ENCODE results near the gene TMEM114. TPM values are rescaled to one million over a fixed set of nuclear protein-coding genes. Genes with fewer than 3 reads are reported as not detected.

The TMEM114 gene
- total RNA-seq, 1 experiment from 2014 or later = not detected

DNA sequence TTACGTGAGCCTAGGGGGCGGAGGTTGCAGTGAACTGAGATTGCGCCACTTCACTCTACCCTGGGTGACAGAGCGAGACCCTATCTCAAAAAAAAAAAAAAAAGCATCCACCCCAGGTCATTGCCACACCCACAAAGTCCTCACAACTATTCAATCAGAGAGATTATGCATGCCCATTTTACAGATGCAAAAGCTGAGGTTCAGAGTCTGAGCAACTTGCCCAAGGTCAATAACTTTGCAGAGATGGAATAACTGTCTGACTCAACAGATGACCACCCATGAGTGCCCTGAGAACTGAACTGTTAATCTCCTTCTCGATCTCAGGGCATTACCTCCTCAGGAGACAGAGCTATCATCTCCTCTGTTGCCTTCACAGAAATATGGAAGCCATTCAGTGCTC is 5.5 kb upstream of the TMEM114 start:
- intact Hi-C loops (cut with micrococcal nuclease; ENCODE audit: unreplicated experiment) = no loop called here
- H3F3A ChIP-seq (ENCODE audit: insufficient read depth, low read depth) = no peaks in the 10 kb centered on the region
- H3K4me3 ChIP-seq = no peak overlapping the region
- no peak for DNase-seq
- H3K9me3 ChIP-seq (ENCODE audit: insufficient read depth, low read depth) = no peaks in the 10 kb centered on the region
- no peaks in the 10 kb centered on the region for H3K36me3 ChIP-seq (ENCODE audit: low read depth)
- H3K4me2 ChIP-seq = no peak overlapping the region
- BruUV-seq (replicated peaks) = no TSS peak
- TF ChIP-seq, protein P1, sequence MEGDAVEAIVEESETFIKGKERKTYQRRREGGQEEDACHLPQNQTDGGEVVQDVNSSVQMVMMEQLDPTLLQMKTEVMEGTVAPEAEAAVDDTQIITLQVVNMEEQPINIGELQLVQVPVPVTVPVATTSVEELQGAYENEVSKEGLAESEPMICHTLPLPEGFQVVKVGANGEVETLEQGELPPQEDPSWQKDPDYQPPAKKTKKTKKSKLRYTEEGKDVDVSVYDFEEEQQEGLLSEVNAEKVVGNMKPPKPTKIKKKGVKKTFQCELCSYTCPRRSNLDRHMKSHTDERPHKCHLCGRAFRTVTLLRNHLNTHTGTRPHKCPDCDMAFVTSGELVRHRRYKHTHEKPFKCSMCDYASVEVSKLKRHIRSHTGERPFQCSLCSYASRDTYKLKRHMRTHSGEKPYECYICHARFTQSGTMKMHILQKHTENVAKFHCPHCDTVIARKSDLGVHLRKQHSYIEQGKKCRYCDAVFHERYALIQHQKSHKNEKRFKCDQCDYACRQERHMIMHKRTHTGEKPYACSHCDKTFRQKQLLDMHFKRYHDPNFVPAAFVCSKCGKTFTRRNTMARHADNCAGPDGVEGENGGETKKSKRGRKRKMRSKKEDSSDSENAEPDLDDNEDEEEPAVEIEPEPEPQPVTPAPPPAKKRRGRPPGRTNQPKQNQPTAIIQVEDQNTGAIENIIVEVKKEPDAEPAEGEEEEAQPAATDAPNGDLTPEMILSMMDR (conservative IDR thresholded peaks at IDR 0.05) = no peak
- no peak for TF ChIP-seq EZH2 (IDR thresholded peaks at IDR 0.05; ENCODE audit: low read depth)
- H3K9me2 ChIP-seq (ENCODE audit: insufficient read depth) = no peaks in the 10 kb centered on the region
- H3K27ac ChIP-seq = no peak overlapping the region
- H4K20me1 ChIP-seq (ENCODE audit: insufficient read depth) = no peaks in the 10 kb centered on the region
- H3K4me1 ChIP-seq (replicated peaks; ENCODE audit: insufficient read depth) = no peaks in the 10 kb centered on the region
- peaks cover 35% of the 10 kb centered on the region for H3K27me3 ChIP-seq (ENCODE audit: insufficient read depth, low read depth)
- ChIA-PET POLR2A (ENCODE audit: unreplicated experiment) (no interaction called here), CTCF (no interaction called here)
- no peaks in the 10 kb centered on the region for H3K79me2 ChIP-seq (ENCODE audit: low read depth)
- no peak overlapping the region for H2AFZ ChIP-seq

DNA sequence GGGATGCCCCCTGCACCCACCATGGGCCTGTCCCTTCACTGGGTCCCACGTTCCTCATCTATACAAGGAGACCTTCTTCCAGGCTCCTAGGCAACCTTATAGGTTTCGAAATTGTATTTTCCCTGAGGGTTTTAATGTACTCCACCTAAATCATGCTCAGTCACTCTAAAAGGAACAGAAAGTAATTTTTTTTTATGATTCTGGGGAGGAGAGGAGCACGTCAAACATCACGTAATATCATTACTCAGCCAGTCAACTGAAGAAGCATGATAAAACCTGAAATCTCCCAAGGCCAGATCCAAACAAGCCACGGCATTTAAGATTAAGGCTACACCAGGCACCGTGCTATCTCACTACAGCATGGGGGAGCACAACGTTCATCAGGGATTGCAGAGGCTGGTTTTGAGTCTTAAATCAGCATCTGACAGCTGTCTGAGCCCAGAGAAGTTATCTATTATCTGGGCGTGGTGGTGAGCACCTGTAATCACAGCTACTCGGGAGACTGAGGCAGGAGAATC is 3.9 kb upstream of the TMEM114 start:
- BruUV-seq (replicated peaks) = no TSS peak
- Histone ChIP-seq H3K4me1 (replicated peaks; ENCODE audit: insufficient read depth) (no peaks in the 10 kb centered on the region), H3K4me3 (no peak overlapping the region), H4K20me1 (ENCODE audit: insufficient read depth) (no peaks in the 10 kb centered on the region), H3K4me2 (0 out of 2 replicates have a peak overlapping the region, but pooled peaks have one; percentile 8), H3K36me3 (ENCODE audit: low read depth) (no peaks in the 10 kb centered on the region), H3K27me3 (ENCODE audit: insufficient read depth, low read depth) (peaks cover 35% of the 10 kb centered on the region), H3K9me3 (ENCODE audit: insufficient read depth, low read depth) (no peaks in the 10 kb centered on the region), H3F3A (ENCODE audit: insufficient read depth, low read depth) (no peaks in the 10 kb centered on the region), H3K9me2 (ENCODE audit: insufficient read depth) (no peaks in the 10 kb centered on the region), H3K27ac (no peak overlapping the region), H2AFZ (no peak overlapping the region), H3K79me2 (ENCODE audit: low read depth) (no peaks in the 10 kb centered on the region)
- ChIA-PET CTCF (no interaction called here), POLR2A (ENCODE audit: unreplicated experiment) (interaction anchor here (0.6 kb wide), 1 partner anchor 47 kb away, joined by 3 read pairs; no protein-coding TSS in a partner anchor)
- TF ChIP-seq, protein P1 (conservative IDR thresholded peaks at IDR 0.05) = no peak
- no peak for TF ChIP-seq EZH2 (IDR thresholded peaks at IDR 0.05; ENCODE audit: low read depth)
- no peak for DNase-seq
- intact Hi-C loops (cut with micrococcal nuclease; ENCODE audit: unreplicated experiment) = no loop called here

DNA sequence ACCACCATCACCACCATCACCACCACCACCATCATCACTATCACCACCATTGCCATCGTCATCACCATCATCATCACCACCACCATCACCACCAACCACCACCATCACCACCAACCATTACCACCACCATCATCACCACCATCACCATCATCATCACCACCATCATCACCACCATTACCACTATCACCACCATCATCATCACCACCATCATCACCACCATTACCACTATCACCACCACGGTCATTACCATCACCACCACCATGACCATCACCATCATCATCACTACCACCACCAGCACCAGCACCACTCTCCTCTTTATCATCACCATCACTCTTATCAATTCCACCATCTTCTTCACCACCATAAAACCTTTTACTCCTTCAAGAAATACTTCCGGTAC is 1.1 kb upstream of the TMEM114 start:
- no peaks in the 10 kb centered on the region for H3K79me2 ChIP-seq (ENCODE audit: low read depth)
- CTCF ChIA-PET = no interaction called here

More for the DNA sequence above, 1.1 kb upstream of the TMEM114 start:
- Histone ChIP-seq H3K36me3 (ENCODE audit: low read depth) (no peaks in the 10 kb centered on the region), H3K9me3 (ENCODE audit: insufficient read depth, low read depth) (0 out of 2 replicates have a peak, but pooled peaks cover 3% of the 10 kb centered on the region), H3K4me3 (no peak overlapping the region), H3K4me1 (replicated peaks; ENCODE audit: insufficient read depth) (no peaks in the 10 kb centered on the region), H4K20me1 (ENCODE audit: insufficient read depth) (no peaks in the 10 kb centered on the region), H3F3A (ENCODE audit: insufficient read depth, low read depth) (no peaks in the 10 kb centered on the region), H3K9me2 (ENCODE audit: insufficient read depth) (no peaks in the 10 kb centered on the region), H2AFZ (no peak overlapping the region), H3K4me2 (no peak overlapping the region), H3K27ac (no peak overlapping the region), H3K27me3 (ENCODE audit: insufficient read depth, low read depth) (peaks cover 40% of the 10 kb centered on the region)
- TF ChIP-seq, protein P1 (conservative IDR thresholded peaks at IDR 0.05) = no peak
- TF ChIP-seq EZH2 (IDR thresholded peaks at IDR 0.05; ENCODE audit: low read depth) = no peak
- no TSS peak for BruUV-seq (replicated peaks)
- intact Hi-C loops (cut with micrococcal nuclease; ENCODE audit: unreplicated experiment) = no loop called here
- DNase-seq = no peak
- POLR2A ChIA-PET (ENCODE audit: unreplicated experiment) = no interaction called here
